Prostate gland (tissue), 2 donors: ENCODE data around the gene TOMM5. TPM values are rescaled to one million over a fixed set of nuclear protein-coding genes. Genes with fewer than 3 reads are reported as not detected.

Experiments used
- DNase-seq: peaks from one replicate; pipeline ENCODE4 v3.0.0-alpha.2; 2019; ENCODE audit warnings: low spot score
- H3K27ac ChIP-seq, 2 donors: fragments of 200-600 bp; sonication (generic); 2 replicates each; pipeline ENCODE4 v1.5.1; 2017 to 2019
- H3K27me3 ChIP-seq: fragments of 200-600 bp; sonication (generic); replicated peaks from 2 replicates; pipeline ENCODE4 v1.5.1; 2019; ENCODE audit not compliant: insufficient read depth
- H3K36me3 ChIP-seq, 2 donors: fragments of 200-600 bp; sonication (generic); 1 replicate in 1 of 2; 2 replicates in 1 of 2; pipeline versions ENCODE4 v1.5.1 to v1.8.1; 2017 to 2019
- H3K4me1 ChIP-seq: fragments of 200-600 bp; sonication (generic); replicated peaks from 2 replicates; pipeline ENCODE4 v1.5.1; 2019
- H3K4me3 ChIP-seq, 2 donors: fragments of 200-600 bp; sonication (generic); 2 replicates each; pipeline ENCODE4 v1.5.1; 2017 to 2019
- H3K9me3 ChIP-seq: fragments of 200-600 bp; sonication (generic); 2 replicates; pipeline ENCODE4 v1.5.1; 2017
- POLR2A ChIP-seq: fragments of 450-650 bp; IDR thresholded peaks from one replicate; pipeline ENCODE4 v1.6.1; 2016; ENCODE audit warnings: antibody characterized with exemption, mild to moderate bottlenecking
- POLR2AphosphoS5 ChIP-seq: sonication (generic); formaldehyde crosslinking; IDR thresholded peaks from one replicate; pipeline ENCODE4 v1.6.1; 2017; ENCODE audit warnings: antibody characterized with exemption
- WGBS: methylation state at CpG from one replicate; pipeline ENCODE4 v1.1.5; 2018; 5-methylcytosine and 5-hydroxymethylcytosine counted together
- intact Hi-C: fragments of 100-400 bp; cut with DNase I; formaldehyde crosslinking; loops from one replicate; pipeline ENCODE4 v1.14.2; 2022
- total RNA-seq, 2 donors: library from RNA; depleted of rRNA; stranded (reverse); fragments of >200 nt; gene quantifications; one replicate each; pipeline ENCODE4 v1.1.0, GENCODE V29; 2016
- TF ChIP-seq, protein P1 (sequence below), 4 experiments: fragments of 200-600 bp in 2 of 4; fragments of 450-650 bp in 2 of 4; sonication (generic) in 2 of 4; IDR thresholded peaks; 1 replicate in 3 of 4; 2 replicates in 1 of 4; pipeline ENCODE4 v1.5.1; 2016 to 2019; ENCODE audit warnings: antibody characterized with exemption in 4 of 4, mild to moderate bottlenecking in 2 of 4, moderate library complexity in 2 of 4

Gene TOMM5
- total RNA-seq, 2 donors from 2014 or later: 81.2 to 82.8 TPM

DNA sequence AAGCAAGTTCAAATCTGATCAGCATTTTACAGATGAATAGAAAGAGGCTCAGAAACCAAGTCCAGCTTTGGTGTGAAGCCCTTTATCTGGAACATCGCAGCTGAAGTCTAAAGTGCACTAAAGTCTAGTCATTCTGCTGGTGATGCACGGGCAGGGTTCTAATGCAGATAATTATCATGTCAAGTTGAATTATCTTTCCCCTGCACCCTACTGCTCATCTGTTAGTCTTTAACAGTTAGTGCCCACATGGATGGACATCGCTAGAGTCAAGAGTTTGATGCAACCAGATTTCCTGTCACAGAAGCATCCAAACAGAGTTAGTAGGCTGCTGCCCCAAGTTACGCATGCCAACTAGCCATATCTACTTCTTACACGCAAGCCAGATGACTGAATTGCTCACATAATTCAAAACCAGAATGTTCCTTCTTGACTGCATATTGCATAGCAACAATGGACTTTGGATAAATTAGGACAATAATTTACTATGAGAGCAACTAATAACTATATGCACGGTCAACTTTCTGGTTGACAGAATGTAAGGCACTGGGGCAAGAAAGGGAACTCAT, 1.6 kb upstream of the TOMM5 start:
- no peaks in the 10 kb centered on the region for H3K4me1 ChIP-seq
- 84% methylated on average over 6 of the region's 6 CpGs for WGBS
- no peak overlapping the region for H3K4me3 ChIP-seq
- H3K36me3 ChIP-seq: no peaks in the 10 kb centered on the region
- intact Hi-C loops: loop anchor here (10.0 kb wide), 1 partner anchor 191 kb away; the partner anchor contains the start of gene EXOSC3
- no peak overlapping the region for H3K27ac ChIP-seq
- no peak for TF ChIP-seq POLR2A
- TF ChIP-seq, protein P1, sequence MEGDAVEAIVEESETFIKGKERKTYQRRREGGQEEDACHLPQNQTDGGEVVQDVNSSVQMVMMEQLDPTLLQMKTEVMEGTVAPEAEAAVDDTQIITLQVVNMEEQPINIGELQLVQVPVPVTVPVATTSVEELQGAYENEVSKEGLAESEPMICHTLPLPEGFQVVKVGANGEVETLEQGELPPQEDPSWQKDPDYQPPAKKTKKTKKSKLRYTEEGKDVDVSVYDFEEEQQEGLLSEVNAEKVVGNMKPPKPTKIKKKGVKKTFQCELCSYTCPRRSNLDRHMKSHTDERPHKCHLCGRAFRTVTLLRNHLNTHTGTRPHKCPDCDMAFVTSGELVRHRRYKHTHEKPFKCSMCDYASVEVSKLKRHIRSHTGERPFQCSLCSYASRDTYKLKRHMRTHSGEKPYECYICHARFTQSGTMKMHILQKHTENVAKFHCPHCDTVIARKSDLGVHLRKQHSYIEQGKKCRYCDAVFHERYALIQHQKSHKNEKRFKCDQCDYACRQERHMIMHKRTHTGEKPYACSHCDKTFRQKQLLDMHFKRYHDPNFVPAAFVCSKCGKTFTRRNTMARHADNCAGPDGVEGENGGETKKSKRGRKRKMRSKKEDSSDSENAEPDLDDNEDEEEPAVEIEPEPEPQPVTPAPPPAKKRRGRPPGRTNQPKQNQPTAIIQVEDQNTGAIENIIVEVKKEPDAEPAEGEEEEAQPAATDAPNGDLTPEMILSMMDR (IDR thresholded peaks at IDR 0.05): no peak
- TF ChIP-seq POLR2AphosphoS5: no peak
- H3K9me3 ChIP-seq: no peaks in the 10 kb centered on the region
- H3K27me3 ChIP-seq: no peaks in the 10 kb centered on the region
- no peak for DNase-seq

DNA sequence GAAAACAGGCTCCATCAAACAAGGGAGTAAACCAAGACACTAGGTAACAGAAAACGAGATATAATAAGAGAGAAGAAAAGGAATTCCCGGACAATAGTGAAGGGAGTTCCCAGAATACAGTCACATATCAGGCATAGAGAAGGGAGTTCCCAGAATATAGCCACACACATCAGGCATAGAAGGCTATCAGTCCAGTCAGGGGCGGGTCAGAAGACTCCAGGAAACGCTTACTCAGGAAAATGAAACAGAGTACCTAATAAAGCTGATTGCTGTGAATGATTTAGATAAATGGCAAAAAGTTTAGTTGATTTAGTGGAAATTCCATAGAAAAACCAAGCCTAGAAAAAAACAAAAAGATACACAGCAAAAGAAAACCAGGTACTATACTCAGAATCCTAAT, 4.9 kb downstream of the TOMM5 start:
- Histone ChIP-seq H3K27me3 (no peaks in the 10 kb centered on the region), H3K27ac (no peak overlapping the region), H3K4me1 (no peaks in the 10 kb centered on the region), H3K9me3 (no peaks in the 10 kb centered on the region), H3K36me3 (no peaks in the 10 kb centered on the region), H3K4me3 (no peak overlapping the region)
- no peak for TF ChIP-seq POLR2AphosphoS5
- TF ChIP-seq, protein P1 (IDR thresholded peaks at IDR 0.05): no peak
- no peak for TF ChIP-seq POLR2A
- WGBS: 94% methylated on average over 4 of the region's 4 CpGs
- intact Hi-C loops: no loop called here
- DNase-seq: no peak

DNA sequence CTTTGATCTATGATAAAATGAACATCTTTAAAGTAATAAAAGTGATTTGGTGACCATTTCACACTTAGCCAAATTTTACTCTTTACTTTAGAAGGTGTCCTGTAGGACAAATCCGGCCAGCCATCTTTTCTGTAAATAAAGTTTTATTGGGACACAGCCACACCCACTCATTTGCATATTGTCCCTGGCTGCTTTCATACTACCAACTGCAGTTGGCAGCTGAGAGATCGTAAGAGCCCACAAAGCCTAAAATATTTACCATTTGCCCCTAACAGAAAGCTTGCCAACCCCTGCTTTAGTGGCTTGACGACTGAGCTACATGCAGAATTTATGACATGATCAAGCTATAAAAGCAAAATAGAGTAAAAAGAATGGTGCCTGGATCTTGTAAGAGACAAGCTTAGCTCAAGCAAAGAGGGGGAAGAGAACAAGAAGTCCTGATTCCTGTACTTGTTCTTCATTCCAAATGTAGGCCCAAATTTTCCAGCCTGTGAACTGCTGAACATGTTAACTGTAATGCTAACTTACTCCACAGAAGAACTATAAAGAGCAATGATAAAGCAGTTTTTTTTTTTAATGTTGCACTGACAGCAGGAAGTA, 8.8 kb downstream of the TOMM5 start:
- intact Hi-C loops: no loop called here
- H3K36me3 ChIP-seq: no peaks in the 10 kb centered on the region

DNA sequence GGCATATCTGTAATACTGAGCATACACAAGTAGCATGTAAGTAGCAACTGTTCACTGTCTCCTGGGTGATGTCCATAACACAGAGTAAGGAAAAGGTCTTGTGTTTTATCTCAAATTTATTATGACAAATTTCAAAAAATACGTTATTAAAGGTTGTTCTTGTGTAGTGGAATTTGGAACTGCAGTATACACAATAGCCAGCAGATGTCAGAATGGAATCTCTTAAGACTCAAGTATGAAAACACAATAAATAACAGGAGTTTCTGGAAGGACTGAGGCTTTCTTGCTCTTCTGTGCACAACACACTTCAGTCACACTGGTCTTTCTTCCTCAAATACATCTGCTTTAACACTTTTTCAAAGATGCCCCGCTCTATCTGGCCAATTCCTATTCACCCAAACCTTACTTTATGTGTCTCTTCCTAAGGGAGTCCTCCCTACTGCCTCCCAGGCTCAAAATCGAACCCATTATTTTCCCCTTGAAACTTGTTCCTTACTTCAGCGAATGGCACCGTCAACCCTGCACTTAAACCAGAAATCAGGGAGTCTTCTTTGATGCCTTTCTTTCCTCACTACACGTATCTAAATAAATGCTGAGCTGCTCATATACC, 9.7 kb downstream of the TOMM5 start:
- DNase-seq: peak; percentile 19
- WGBS: 68% methylated on average over 6 of the region's 6 CpGs
- Histone ChIP-seq H3K27me3 (no peaks in the 10 kb centered on the region), H3K4me3 (no peak overlapping the region), H3K9me3 (no peaks in the 10 kb centered on the region), H3K27ac (peak overlapping the region in 1 of 2 donors; percentile 38), H3K4me1 (no peaks in the 10 kb centered on the region), H3K36me3 (no peaks in the 10 kb centered on the region)
- intact Hi-C loops: no loop called here
- TF ChIP-seq, protein P1 (IDR thresholded peaks at IDR 0.05): peak in 3 of 4 experiments; percentile 65 to 79 (median 74)
- TF ChIP-seq POLR2AphosphoS5: peak; percentile 27
- no peak for TF ChIP-seq POLR2A

More for the DNA sequence above, 8.8 kb downstream of the TOMM5 start:
- H3K9me3 ChIP-seq: no peaks in the 10 kb centered on the region
- WGBS: 61% methylated on average over 3 of the region's 3 CpGs
- no peak for DNase-seq
- peak overlapping the region in 1 of 2 donors; percentile 38 for H3K27ac ChIP-seq
- TF ChIP-seq POLR2A (no peak), POLR2AphosphoS5 (no peak)
- TF ChIP-seq, protein P1 (IDR thresholded peaks at IDR 0.05): no peak
- H3K4me1 ChIP-seq: no peaks in the 10 kb centered on the region
- H3K27me3 ChIP-seq: no peaks in the 10 kb centered on the region
- no peak overlapping the region for H3K4me3 ChIP-seq
